IPS-18a (cell line): ENCODE data around the gene DIAPH3.

ENCODE experiments used
- H3K27ac ChIP-seq: one replicate; pipeline ENCODE4 v1.5.1; 2013; ENCODE audit warnings: low read length
- H3K27me3 ChIP-seq: one replicate; pipeline ENCODE4 v1.6.1; 2013; ENCODE audit warnings: mild to moderate bottlenecking, low read length; ENCODE audit not compliant: control insufficient read depth, insufficient read depth
- H3K36me3 ChIP-seq: one replicate; pipeline ENCODE4 v1.6.1; 2013; ENCODE audit warnings: low read depth, low read length; ENCODE audit not compliant: control insufficient read depth
- H3K4me1 ChIP-seq: one replicate; pipeline ENCODE4 v1.6.1; 2013; ENCODE audit warnings: low read depth, low read length; ENCODE audit not compliant: control insufficient read depth
- H3K4me3 ChIP-seq: one replicate; pipeline ENCODE4 v1.5.1; 2013; ENCODE audit warnings: low read length
- H3K9ac ChIP-seq: one replicate; pipeline ENCODE4 v1.6.1; 2013; ENCODE audit warnings: mild to moderate bottlenecking, low read length, moderate library complexity
- H3K9me3 ChIP-seq: one replicate; pipeline ENCODE4 v1.6.1; 2013; ENCODE audit warnings: low read depth, low read length; ENCODE audit not compliant: control insufficient read depth

DIAPH3 gene

GRCh38 chr13:59700281-59700680 is 463.4 kb downstream of the DIAPH3 start:
- Histone ChIP-seq H3K27me3 (no peaks in the 10 kb centered on the region), H3K4me1 (no peaks in the 10 kb centered on the region), H3K9ac (no peak overlapping the region), H3K9me3 (no peaks in the 10 kb centered on the region), H3K4me3 (no peak overlapping the region), H3K36me3 (no peaks in the 10 kb centered on the region), H3K27ac (no peak overlapping the region)

- Histone ChIP-seq H3K4me3 (no peak overlapping the region), H3K27me3 (no peaks in the 10 kb centered on the region), H3K36me3 (no peaks in the 10 kb centered on the region), H3K27ac (no peak overlapping the region), H3K9ac (no peak overlapping the region), H3K4me1 (no peaks in the 10 kb centered on the region), H3K9me3 (no peaks in the 10 kb centered on the region)
Observed at GRCh38 chr13:59696271-59696670, 467.5 kb downstream of the DIAPH3 start.

- Histone ChIP-seq H3K36me3 (no peaks in the 10 kb centered on the region), H3K9ac (no peak overlapping the region), H3K27ac (no peak overlapping the region), H3K9me3 (no peaks in the 10 kb centered on the region), H3K4me1 (peaks cover 29% of the 10 kb centered on the region), H3K4me3 (no peak overlapping the region), H3K27me3 (no peaks in the 10 kb centered on the region)
Observed at GRCh38 chr13:59691501-59692066, 472.1 kb downstream of the DIAPH3 start.

DNA sequence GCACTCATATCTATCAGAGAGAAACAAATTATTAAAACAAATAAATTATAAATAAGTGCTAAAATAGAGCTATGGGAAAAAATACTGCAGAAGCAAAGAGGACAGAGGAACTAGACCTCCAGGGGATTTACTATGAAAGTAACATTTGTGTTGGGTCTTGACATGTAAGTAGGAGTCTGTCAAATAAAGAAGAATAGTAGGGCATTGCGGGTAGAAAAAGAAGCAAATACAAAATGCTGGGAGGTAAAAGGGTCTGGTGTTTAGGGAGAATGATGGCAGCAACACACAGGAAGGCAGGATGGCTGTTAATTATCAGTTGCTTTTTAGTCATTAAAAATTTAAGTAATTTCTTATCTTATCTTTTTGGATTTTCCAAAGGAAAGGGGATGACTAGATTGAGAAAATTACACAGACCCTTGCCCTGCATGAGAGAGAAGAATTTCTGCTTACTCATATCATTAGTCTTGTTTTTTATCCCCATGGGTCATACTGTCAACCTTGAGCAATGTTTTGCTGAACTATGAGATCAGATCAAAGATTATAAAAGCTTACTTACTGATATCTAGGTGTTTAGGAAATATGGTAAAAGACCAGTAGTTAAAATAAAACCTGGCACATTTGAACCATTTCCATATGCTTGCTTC is 472.7 kb downstream of the DIAPH3 start:
- no peak overlapping the region for H3K4me3 ChIP-seq
- no peaks in the 10 kb centered on the region for H3K9me3 ChIP-seq
- H3K4me1 ChIP-seq: peaks cover 35% of the 10 kb centered on the region
- no peaks in the 10 kb centered on the region for H3K36me3 ChIP-seq
- H3K9ac ChIP-seq: no peak overlapping the region
- H3K27ac ChIP-seq: no peak overlapping the region
- H3K27me3 ChIP-seq: no peaks in the 10 kb centered on the region

GRCh38 chr13:59689057-59689456 is 474.7 kb downstream of the DIAPH3 start:
- no peaks in the 10 kb centered on the region for H3K36me3 ChIP-seq
- no peak overlapping the region for H3K27ac ChIP-seq
- H3K27me3 ChIP-seq: no peaks in the 10 kb centered on the region
- peaks cover 46% of the 10 kb centered on the region for H3K4me1 ChIP-seq
- no peaks in the 10 kb centered on the region for H3K9me3 ChIP-seq
- H3K4me3 ChIP-seq: no peak overlapping the region
- H3K9ac ChIP-seq: no peak overlapping the region

GRCh38 chr13:59686798-59687394 is 476.8 kb downstream of the DIAPH3 start:
- H3K4me3 ChIP-seq: no peak overlapping the region
- H3K9me3 ChIP-seq: no peaks in the 10 kb centered on the region
- no peaks in the 10 kb centered on the region for H3K36me3 ChIP-seq
- no peaks in the 10 kb centered on the region for H3K27me3 ChIP-seq
- H3K27ac ChIP-seq: peak overlapping the region; percentile 5
- H3K9ac ChIP-seq: no peak overlapping the region
- peaks cover 46% of the 10 kb centered on the region for H3K4me1 ChIP-seq

DNA sequence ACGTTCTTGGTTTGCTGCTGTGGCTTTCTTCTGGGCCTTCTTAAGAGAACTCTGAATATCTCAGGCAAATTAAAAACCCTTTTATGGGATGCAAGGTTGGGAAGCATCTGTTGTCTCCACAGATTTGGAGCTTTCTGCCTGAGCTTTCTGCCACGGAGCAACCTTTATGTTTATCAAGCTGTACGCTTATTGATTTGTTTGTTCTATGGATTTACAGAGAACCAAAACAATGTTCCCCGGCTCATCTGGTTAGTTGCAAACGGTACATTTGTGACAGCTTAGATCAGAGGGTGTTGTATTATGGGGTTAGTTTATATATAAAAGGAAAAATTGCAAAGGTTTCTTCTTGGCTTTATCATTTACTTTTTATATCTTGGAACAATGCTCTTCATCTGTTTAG is 479.6 kb downstream of the DIAPH3 start:
- H3K9me3 ChIP-seq: no peaks in the 10 kb centered on the region
- H3K4me1 ChIP-seq: peaks cover 41% of the 10 kb centered on the region
- H3K27me3 ChIP-seq: no peaks in the 10 kb centered on the region
- no peak overlapping the region for H3K27ac ChIP-seq
- no peak overlapping the region for H3K9ac ChIP-seq
- H3K4me3 ChIP-seq: no peak overlapping the region
- H3K36me3 ChIP-seq: no peaks in the 10 kb centered on the region

- no peak overlapping the region for H3K27ac ChIP-seq
- H3K9me3 ChIP-seq: no peaks in the 10 kb centered on the region
- no peaks in the 10 kb centered on the region for H3K36me3 ChIP-seq
- no peak overlapping the region for H3K4me3 ChIP-seq
- peaks cover 19% of the 10 kb centered on the region for H3K4me1 ChIP-seq
- no peaks in the 10 kb centered on the region for H3K27me3 ChIP-seq
- no peak overlapping the region for H3K9ac ChIP-seq
Observed at GRCh38 chr13:59681636-59682311, 482.0 kb downstream of the DIAPH3 start.

- no peak overlapping the region for H3K9ac ChIP-seq
Observed at GRCh38 chr13:59680429-59681024, 483.2 kb downstream of the DIAPH3 start.

GRCh38 chr13:59679254-59679653 is 484.5 kb downstream of the DIAPH3 start:
- Histone ChIP-seq H3K4me1 (no peaks in the 10 kb centered on the region), H3K4me3 (no peak overlapping the region), H3K9ac (no peak overlapping the region), H3K36me3 (no peaks in the 10 kb centered on the region), H3K9me3 (no peaks in the 10 kb centered on the region), H3K27ac (no peak overlapping the region), H3K27me3 (no peaks in the 10 kb centered on the region)

More at GRCh38 chr13:59680429-59681024, 483.2 kb downstream of the DIAPH3 start:
- Histone ChIP-seq H3K27me3 (no peaks in the 10 kb centered on the region), H3K9me3 (no peaks in the 10 kb centered on the region), H3K27ac (no peak overlapping the region), H3K4me3 (no peak overlapping the region), H3K36me3 (no peaks in the 10 kb centered on the region), H3K4me1 (peaks cover 12% of the 10 kb centered on the region)

DNA sequence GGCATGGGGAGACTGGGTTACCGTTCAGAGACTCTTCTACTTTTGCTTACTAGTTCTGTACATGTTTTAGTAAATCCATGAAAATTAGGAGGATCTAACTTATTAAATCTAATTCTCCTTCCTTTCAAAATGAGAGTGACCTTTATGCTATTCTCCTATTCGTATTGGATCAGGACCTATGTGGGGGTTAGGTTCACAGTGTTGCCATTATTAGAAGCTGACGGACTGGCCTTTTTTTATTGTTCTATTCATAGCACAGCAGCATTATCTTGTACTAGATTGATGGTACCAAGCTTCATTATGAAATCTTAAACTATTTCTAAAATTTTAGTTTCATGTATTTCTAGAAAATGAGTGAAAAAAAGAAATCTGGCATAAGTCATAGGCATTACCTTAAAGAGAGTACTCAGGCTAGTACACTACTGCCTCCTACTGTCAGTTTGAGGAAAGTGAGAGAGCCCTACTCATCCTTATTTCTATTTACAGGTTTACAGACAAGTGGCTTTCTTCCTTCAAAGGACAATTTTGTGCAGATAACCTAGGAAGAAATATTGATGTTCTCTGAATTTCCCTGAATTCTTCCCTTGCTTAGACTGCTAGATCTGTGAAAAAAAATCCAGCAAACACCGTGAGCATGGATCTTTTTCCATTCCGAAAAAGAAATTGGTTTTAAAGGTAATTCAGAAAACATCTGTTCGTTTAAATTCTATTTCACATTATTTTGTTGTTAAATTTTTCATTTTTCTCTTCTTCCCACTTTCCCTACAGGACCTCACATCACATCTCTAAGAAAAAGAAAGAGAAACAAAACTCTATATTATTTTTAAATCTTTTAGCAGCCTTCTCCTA is 485.5 kb downstream of the DIAPH3 start:
- Histone ChIP-seq H3K9me3 (no peaks in the 10 kb centered on the region), H3K27ac (no peak overlapping the region), H3K9ac (no peak overlapping the region)

More for the DNA sequence above, 485.5 kb downstream of the DIAPH3 start:
- no peaks in the 10 kb centered on the region for H3K27me3 ChIP-seq
- peaks cover 7% of the 10 kb centered on the region for H3K4me1 ChIP-seq
- no peaks in the 10 kb centered on the region for H3K36me3 ChIP-seq
- H3K4me3 ChIP-seq: no peak overlapping the region
